ENCODE results near the gene ZNF790.
"Not testable (repeated sequence)": the region's sequence is repeated elsewhere in the genome, so short reads cannot be mapped to it uniquely, and the experiment has no call there.

Gene ZNF790
- 12.7 to 25.7 (median 18.5) reads per million in 4 experiments for total RNA-seq

- peak; percentile 67 for DNase-seq
These were observed at the start of gene ZNF790 for GRCh38 chr19:36837906-36838783. Gene ZNF790 (minus strand): TSS chr19:36838387. CDS start chr19:36825619, 12,768 bp downstream.

- DNase-seq: no peak
These were observed 39.1 kb upstream of the ZNF790 start for GRCh38 chr19:36876993-36877938.

GRCh38 chr19:36851898-36852297 is 13.7 kb upstream of the ZNF790 start:
- DNase-seq: no peak

- peak; percentile 75 for DNase-seq
These were observed 12.6 kb upstream of the ZNF790 start, which contains the start of gene ZNF345 for GRCh38 chr19:36850559-36851442. Gene ZNF345 (plus strand): TSS chr19:36850876. CDS start chr19:36876831, 25,955 bp downstream.

GRCh38 chr19:36849701-36850558 is 11.7 kb upstream of the ZNF790 start:
- DNase-seq: peak; percentile 79

- DNase-seq: no peak
These were observed 9.8 kb upstream of the ZNF790 start for GRCh38 chr19:36847968-36848367.

GRCh38 chr19:36838784-36839324 is 667 bp upstream of the ZNF790 start:
- DNase-seq: no peak

- no peak for DNase-seq
These were observed 846 bp downstream of the ZNF790 start for GRCh38 chr19:36837176-36837905.

GRCh38 chr19:36833430-36833829 is 4.8 kb downstream of the ZNF790 start:
- DNase-seq: no peak

- no peak for DNase-seq
These were observed 16.4 kb downstream of the ZNF790 start for GRCh38 chr19:36821758-36822157.

- no peak for DNase-seq
These were observed 19.0 kb downstream of the ZNF790 start for GRCh38 chr19:36819130-36819630.

GRCh38 chr19:36807029-36807428 is 31.2 kb downstream of the ZNF790 start:
- DNase-seq: no peak

- DNase-seq: no peak
These were observed 32.8 kb downstream of the ZNF790 start for GRCh38 chr19:36805364-36805763.

- DNase-seq: no peak
These were observed 40.4 kb downstream of the ZNF790 start for GRCh38 chr19:36797786-36798108.

GRCh38 chr19:36796714-36796992 is 41.5 kb downstream of the ZNF790 start:
- DNase-seq: no peak

GRCh38 chr19:36791420-36792141 is 46.6 kb downstream of the ZNF790 start:
- not testable (repeated sequence) for DNase-seq

- DNase-seq: no peak
These were observed 62.4 kb downstream of the ZNF790 start for GRCh38 chr19:36775768-36776167.

- no peak for DNase-seq
These were observed 65.0 kb downstream of the ZNF790 start for GRCh38 chr19:36773223-36773579.

GRCh38 chr19:36772311-36773222 is 65.6 kb downstream of the ZNF790 start, which contains the start of gene ZNF850:
Gene ZNF850 (minus strand): TSS chr19:36772807. CDS start chr19:36762606, 10,201 bp downstream.
- DNase-seq: peak; percentile 94

Data from effector CD8-positive, alpha-beta T cell (primary cell).